Sigmoid colon (tissue), 7 donors: Measurements from ENCODE around the gene PRKG1. TPM values are rescaled to one million over a fixed set of nuclear protein-coding genes. Genes with fewer than 3 reads are reported as not detected.

ENCODE experiments used
- DNase-seq: peaks from one replicate; pipeline ENCODE4 v3.0.0-alpha.2; 2019
- H3K27ac ChIP-seq, 4 donors: fragments of 200-600 bp; sonication (generic); one replicate each; pipeline ENCODE4 v1.5.1; 2016 to 2019; ENCODE audit warnings: mild to moderate bottlenecking in 1 of 4
- H3K27me3 ChIP-seq, 3 donors: fragments of 200-600 bp; sonication (generic); one replicate each; pipeline ENCODE4 v1.5.1; 2019; ENCODE audit warnings: mild to moderate bottlenecking in 1 of 3
- H3K36me3 ChIP-seq, 4 donors: fragments of 200-600 bp; sonication (generic); one replicate each; pipeline ENCODE4 v1.5.1; 2016 to 2019
- H3K4me1 ChIP-seq, 4 donors: fragments of 200-600 bp; sonication (generic); one replicate each; pipeline ENCODE4 v1.5.1; 2017 to 2019
- H3K4me3 ChIP-seq, 4 donors: fragments of 200-600 bp; sonication (generic); one replicate each; pipeline ENCODE4 v1.5.1; 2017 to 2019; ENCODE audit warnings: mild to moderate bottlenecking in 2 of 4, moderate library complexity in 1 of 4
- H3K9me3 ChIP-seq, 4 donors: fragments of 200-600 bp in 3 of 4; sonication (generic) in 3 of 4; one replicate each; pipeline versions ENCODE4 v1.5.1 to v1.6.1; 2013 to 2019
- CTCF ChIP-seq, 4 experiments: fragments of 450-650 bp in 3 of 4; fragments of 200-600 bp in 1 of 4; IDR thresholded peaks; one replicate each; pipeline ENCODE4 v1.5.1; 2016 to 2019; ENCODE audit warnings: antibody characterized with exemption in 4 of 4, mild to moderate bottlenecking in 3 of 4, moderate library complexity in 2 of 4
- EP300 ChIP-seq, 4 donors: sonication (generic); formaldehyde crosslinking; IDR thresholded peaks; one replicate each; pipeline ENCODE4 v1.6.1; 2017; ENCODE audit warnings: antibody characterized with exemption in 4 of 4
- POLR2A ChIP-seq, 2 donors: fragments of 450-650 bp; IDR thresholded peaks; one replicate each; pipeline ENCODE4 v1.6.1; 2016; ENCODE audit warnings: antibody characterized with exemption in 2 of 2, mild to moderate bottlenecking in 2 of 2, moderate library complexity in 2 of 2
- POLR2AphosphoS5 ChIP-seq, 4 donors: sonication (generic); formaldehyde crosslinking; IDR thresholded peaks; one replicate each; pipeline ENCODE4 v1.6.1; 2017; ENCODE audit warnings: antibody characterized with exemption in 4 of 4
- WGBS, 2 donors: extraction: QIAGEN DNeasy Blood & Tissue Kit; methylation state at CpG; one replicate each; pipeline ENCODE4 v1.1.7; 2013; 5-methylcytosine and 5-hydroxymethylcytosine counted together
- intact Hi-C: fragments of 100-400 bp; cut with DNase I; formaldehyde crosslinking; loops from one replicate; pipeline ENCODE4 v1.15.1; 2023
- polyA plus RNA-seq, 3 donors: library from polyadenylated mRNA; stranded (reverse); fragments of 200-250 nt; gene quantifications; one replicate each; pipeline ENCODE4 v1.2.3, GENCODE V29; 2013
- total RNA-seq, 4 donors: library from RNA; depleted of rRNA; stranded (reverse); fragments of >200 nt; gene quantifications; one replicate each; pipeline ENCODE4 v1.1.0, GENCODE V29; 2016
- donor health status: healthy with polysubstance abuse.
- donor health status: Bipolar disorder and iron deficiency.
- donor health status: healthy.

Gene PRKG1
- total and polyA plus RNA-seq, 7 donors: 3.7 to 92.9 (median 60.2) TPM

GRCh38 chr10:51770709-51771108 is 696.4 kb downstream of the PRKG1 start:
- H3K27ac ChIP-seq: no peak overlapping the region
- H3K36me3 ChIP-seq: no peaks in the 10 kb centered on the region
- no peak for DNase-seq
- H3K27me3 ChIP-seq: no peaks in the 10 kb centered on the region
- TF ChIP-seq EP300 (IDR thresholded peaks at IDR 0.05): no peak
- peak in 2 of 4 donors; percentile 5 to 28 for TF ChIP-seq POLR2AphosphoS5 (IDR thresholded peaks at IDR 0.05)
- WGBS, 2 donors: 77 to 78% methylated on average over 2 of the region's 2 CpGs
- H3K4me1 ChIP-seq: peaks cover 0 to 34% (median 8%) of the 10 kb centered on the region in 4 donors
- H3K9me3 ChIP-seq: no peaks in the 10 kb centered on the region
- no peak overlapping the region for H3K4me3 ChIP-seq
- intact Hi-C loops: no loop called here

- DNase-seq: no peak
- Histone ChIP-seq H3K36me3 (no peaks in the 10 kb centered on the region), H3K9me3 (no peaks in the 10 kb centered on the region), H3K4me3 (no peak overlapping the region), H3K4me1 (peaks cover 0 to 34% (median 8%) of the 10 kb centered on the region in 4 donors), H3K27ac (no peak overlapping the region), H3K27me3 (no peaks in the 10 kb centered on the region)
- intact Hi-C loops: no loop called here
- 77 to 81% methylated on average over 2 of the region's 2 CpGs for WGBS, 2 donors
- TF ChIP-seq CTCF (IDR thresholded peaks at IDR 0.05): no peak
- TF ChIP-seq POLR2A (IDR thresholded peaks at IDR 0.05): no peak
- TF ChIP-seq POLR2AphosphoS5 (IDR thresholded peaks at IDR 0.05): no peak
- TF ChIP-seq EP300 (IDR thresholded peaks at IDR 0.05): no peak
Observed at GRCh38 chr10:51772387-51772786, 698.1 kb downstream of the PRKG1 start.

GRCh38 chr10:51773681-51774080 is 699.4 kb downstream of the PRKG1 start:
- no peak for TF ChIP-seq POLR2AphosphoS5 (IDR thresholded peaks at IDR 0.05)
- no peak for TF ChIP-seq EP300 (IDR thresholded peaks at IDR 0.05)
- TF ChIP-seq POLR2A (IDR thresholded peaks at IDR 0.05): no peak
- no peak for TF ChIP-seq CTCF (IDR thresholded peaks at IDR 0.05)
- H3K9me3 ChIP-seq: no peaks in the 10 kb centered on the region
- no peak overlapping the region for H3K27ac ChIP-seq
- DNase-seq: no peak
- peaks cover 0 to 34% (median 8%) of the 10 kb centered on the region in 4 donors for H3K4me1 ChIP-seq
- intact Hi-C loops: no loop called here
- no peaks in the 10 kb centered on the region for H3K27me3 ChIP-seq
- H3K36me3 ChIP-seq: no peaks in the 10 kb centered on the region
- H3K4me3 ChIP-seq: no peak overlapping the region

GRCh38 chr10:51783941-51784340 is 709.7 kb downstream of the PRKG1 start:
- Histone ChIP-seq H3K27ac (no peak overlapping the region), H3K4me3 (no peak overlapping the region), H3K4me1 (peaks cover 0 to 8% (median 2%) of the 10 kb centered on the region in 4 donors), H3K36me3 (no peaks in the 10 kb centered on the region), H3K9me3 (no peaks in the 10 kb centered on the region), H3K27me3 (no peaks in the 10 kb centered on the region)
- WGBS, 2 donors: 61 to 88% methylated on average over 2 of the region's 2 CpGs
- DNase-seq: no peak
- no peak for TF ChIP-seq POLR2A (IDR thresholded peaks at IDR 0.05)
- intact Hi-C loops: loop anchor here (10.0 kb wide), 1 partner anchor 431 kb away; no protein-coding TSS in a partner anchor

GRCh38 chr10:51786016-51786683 is 711.9 kb downstream of the PRKG1 start:
- Histone ChIP-seq H3K4me3 (no peak overlapping the region), H3K27me3 (no peaks in the 10 kb centered on the region), H3K4me1 (peaks cover 0 to 14% (median 12%) of the 10 kb centered on the region in 4 donors), H3K9me3 (no peaks in the 10 kb centered on the region), H3K27ac (no peak overlapping the region), H3K36me3 (no peaks in the 10 kb centered on the region)
- DNase-seq: no peak
- intact Hi-C loops: loop anchor here (10.0 kb wide), 1 partner anchor 429 kb away; no protein-coding TSS in a partner anchor
- 45 to 85% methylated on average over 4 of the region's 4 CpGs for WGBS, 2 donors
- TF ChIP-seq POLR2AphosphoS5 (IDR thresholded peaks at IDR 0.05) (no peak), POLR2A (IDR thresholded peaks at IDR 0.05) (no peak), EP300 (IDR thresholded peaks at IDR 0.05) (no peak), CTCF (IDR thresholded peaks at IDR 0.05) (no peak)

- Histone ChIP-seq H3K4me3 (no peak overlapping the region), H3K36me3 (no peaks in the 10 kb centered on the region), H3K9me3 (no peaks in the 10 kb centered on the region), H3K27ac (no peak overlapping the region), H3K27me3 (no peaks in the 10 kb centered on the region), H3K4me1 (peaks cover 0 to 14% (median 12%) of the 10 kb centered on the region in 4 donors)
- intact Hi-C loops: loop anchor here (10.0 kb wide), 1 partner anchor 428 kb away; no protein-coding TSS in a partner anchor
- TF ChIP-seq CTCF (IDR thresholded peaks at IDR 0.05) (no peak), POLR2A (IDR thresholded peaks at IDR 0.05) (no peak), POLR2AphosphoS5 (IDR thresholded peaks at IDR 0.05) (no peak), EP300 (IDR thresholded peaks at IDR 0.05) (no peak)
- no peak for DNase-seq
- 93 to 95% methylated on average over 1 of the region's 1 CpG for WGBS, 2 donors
Observed at GRCh38 chr10:51786684-51787035, 712.4 kb downstream of the PRKG1 start.
